Esophagus (tissue), 2 donors: ENCODE results near the gene PTPN6. TPM values are rescaled to one million over a fixed set of nuclear protein-coding genes. Genes with fewer than 3 reads are reported as not detected.
A peak's percentile ranks its signal among the peaks of the same experiment; 100 is the strongest.

ENCODE experiments used
- H3K27ac ChIP-seq, 2 donors: one replicate each; pipeline ENCODE4 v1.5.1; 2013; ENCODE audit warnings: low read depth in 2 of 2, mild to moderate bottlenecking in 2 of 2, inconsistent platforms in 1 of 2, low read length in 1 of 2, moderate library complexity in 1 of 2
- H3K27me3 ChIP-seq, 2 donors: one replicate each; pipeline ENCODE4 v1.6.1; 2013; ENCODE audit warnings: low read length in 2 of 2, control low read depth in 1 of 2, mild to moderate bottlenecking in 1 of 2; ENCODE audit not compliant: insufficient read depth in 2 of 2, control insufficient read depth in 1 of 2
- H3K36me3 ChIP-seq, 2 donors: one replicate each; pipeline ENCODE4 v1.6.1; 2013; ENCODE audit warnings: low read length in 1 of 2; ENCODE audit not compliant: control insufficient read depth in 2 of 2, insufficient read depth in 2 of 2
- H3K4me1 ChIP-seq, 2 donors: one replicate each; pipeline ENCODE4 v1.6.1; 2013; ENCODE audit warnings: low read length in 1 of 2; ENCODE audit not compliant: control insufficient read depth in 2 of 2, insufficient read depth in 2 of 2
- H3K4me3 ChIP-seq, 2 donors: one replicate each; pipeline ENCODE4 v1.5.1; 2013; ENCODE audit warnings: low read length in 2 of 2, mild to moderate bottlenecking in 2 of 2, low read depth in 1 of 2, moderate library complexity in 1 of 2
- H3K9me3 ChIP-seq, 2 donors: one replicate each; pipeline ENCODE4 v1.6.1; 2013; ENCODE audit warnings: mild to moderate bottlenecking in 2 of 2, low read depth in 1 of 2, low read length in 1 of 2, moderate library complexity in 1 of 2; ENCODE audit not compliant: control insufficient read depth in 2 of 2, insufficient read depth in 1 of 2
- WGBS, 2 donors: extraction: QIAGEN DNeasy Blood & Tissue Kit; methylation state at CpG; one replicate each; pipeline ENCODE4 v1.1.7; 2013; 5-methylcytosine and 5-hydroxymethylcytosine counted together
- polyA plus RNA-seq, 2 donors: library from polyadenylated mRNA; stranded (reverse); fragments of 200-250 nt; gene quantifications; one replicate each; pipeline ENCODE4 v1.2.3, GENCODE V29; 2013
- donor health status: healthy with polysubstance abuse.
- donor health status: Bipolar disorder and iron deficiency.

PTPN6 gene
- polyA plus RNA-seq, 2 donors, result 19.1 to 38.3 TPM

- peaks cover 0 to 10% of the 10 kb centered on the region in 2 donors for H3K4me1 ChIP-seq
- H3K36me3 ChIP-seq, result peaks cover 0 to 14% of the 10 kb centered on the region in 2 donors
- WGBS, 2 donors, result 75 to 79% methylated on average over 12 of the region's 12 CpGs
- H3K9me3 ChIP-seq, result no peaks in the 10 kb centered on the region
- no peak overlapping the region for H3K27ac ChIP-seq
- no peak overlapping the region for H3K4me3 ChIP-seq
- no peaks in the 10 kb centered on the region for H3K27me3 ChIP-seq
Observed at GRCh38 chr12:6941267-6941666, 9.9 kb upstream of the PTPN6 start.

DNA sequence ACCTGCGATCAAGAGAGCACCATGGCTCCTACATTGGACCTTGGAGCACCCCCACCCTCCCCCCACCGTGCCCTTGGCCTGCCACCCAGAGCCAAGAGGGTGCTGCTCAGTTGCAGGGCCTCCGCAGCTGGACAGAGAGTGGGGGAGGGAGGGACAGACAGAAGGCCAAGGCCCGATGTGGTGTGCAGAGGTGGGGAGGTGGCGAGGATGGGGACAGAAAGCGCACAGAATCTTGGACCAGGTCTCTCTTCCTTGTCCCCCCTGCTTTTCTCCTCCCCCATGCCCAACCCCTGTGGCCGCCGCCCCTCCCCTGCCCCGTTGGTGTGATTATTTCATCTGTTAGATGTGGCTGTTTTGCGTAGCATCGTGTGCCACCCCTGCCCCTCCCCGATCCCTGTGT lies 9.4 kb upstream of the PTPN6 start:
- Histone ChIP-seq H3K27me3 (no peaks in the 10 kb centered on the region), H3K27ac (no peak overlapping the region), H3K4me1 (peaks cover 0 to 11% of the 10 kb centered on the region in 2 donors), H3K36me3 (peaks cover 0 to 10% of the 10 kb centered on the region in 2 donors), H3K4me3 (no peak overlapping the region), H3K9me3 (no peaks in the 10 kb centered on the region)
- WGBS, 2 donors, result 66 to 74% methylated on average over 12 of the region's 12 CpGs

DNA sequence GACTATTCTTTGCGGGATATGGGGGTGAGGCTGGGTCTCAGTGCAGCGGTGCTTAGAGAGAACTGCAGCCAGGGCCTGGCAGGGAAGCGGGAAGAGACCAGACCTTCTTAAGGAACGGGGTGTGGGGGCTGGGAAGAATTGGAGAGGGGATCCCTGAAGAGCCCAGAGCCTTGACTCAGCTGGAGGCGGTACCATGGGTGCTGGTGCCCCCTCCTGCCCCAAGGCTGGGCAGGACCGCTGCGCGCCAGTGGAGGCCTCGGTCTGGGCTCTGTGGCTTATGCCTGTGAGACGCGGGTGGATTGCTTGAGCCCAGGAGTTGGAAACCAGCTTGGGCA lies 8.9 kb upstream of the PTPN6 start:
- H3K27me3 ChIP-seq, result no peaks in the 10 kb centered on the region
- WGBS, 2 donors, result 77 to 79% methylated on average over 11 of the region's 11 CpGs
- peaks cover 0 to 10% of the 10 kb centered on the region in 2 donors for H3K36me3 ChIP-seq
- H3K4me1 ChIP-seq, result peaks cover 0 to 9% of the 10 kb centered on the region in 2 donors
- peak overlapping the region in 1 of 2 donors; percentile 90 for H3K27ac ChIP-seq
- no peaks in the 10 kb centered on the region for H3K9me3 ChIP-seq
- no peak overlapping the region for H3K4me3 ChIP-seq

DNA sequence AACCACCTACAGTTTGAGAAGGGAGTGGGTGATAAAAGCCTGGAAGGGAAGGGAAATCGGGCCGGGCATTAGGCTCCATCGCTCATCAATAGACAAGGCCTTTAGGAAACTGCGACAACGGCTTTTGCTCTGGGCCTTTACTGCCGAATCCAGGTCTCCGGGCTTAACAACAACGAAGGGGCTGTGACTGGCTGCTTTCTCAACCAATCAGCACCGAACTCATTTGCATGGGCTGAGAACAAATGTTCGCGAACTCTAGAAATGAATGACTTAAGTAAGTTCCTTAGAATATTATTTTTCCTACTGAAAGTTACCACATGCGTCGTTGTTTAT lies 7.8 kb upstream of the PTPN6 start:
- Histone ChIP-seq H3K4me3 (peak overlapping the region in 1 of 2 donors; percentile 7), H3K27ac (peak overlapping the region; percentile 90 to 95), H3K4me1 (peaks cover 0 to 8% of the 10 kb centered on the region in 2 donors), H3K27me3 (no peaks in the 10 kb centered on the region), H3K9me3 (no peaks in the 10 kb centered on the region), H3K36me3 (peaks cover 0 to 10% of the 10 kb centered on the region in 2 donors)
- 0% methylated on average over 13 of the region's 13 CpGs for WGBS, 2 donors

- H3K4me3 ChIP-seq, result peak within 1 kb of the TSS; percentile 65 to 72
- H3K4me1 ChIP-seq, result peaks cover 0 to 7% of the 10 kb centered on the region in 2 donors
- H3K27ac ChIP-seq, result peak within 1 kb of the TSS; percentile 95 to 99
- H3K27me3 ChIP-seq, result no peaks in the 10 kb centered on the region
- H3K36me3 ChIP-seq, result peaks cover 0 to 10% of the 10 kb centered on the region in 2 donors
- WGBS, 2 donors, result 0% methylated on average over 31 of the region's 31 CpGs
- no peaks in the 10 kb centered on the region for H3K9me3 ChIP-seq
Observed at GRCh38 chr12:6943722-6944380, 7.3 kb upstream of the PTPN6 start, which contains the start of the genes C12orf57 and RNU7-1. Gene C12orf57 (plus strand): TSS chr12:6944022. CDS start chr12:6944122, 100 bp downstream. Gene RNU7-1 (plus strand): TSS chr12:6943816.

GRCh38 chr12:6944381-6945186 lies 6.6 kb upstream of the PTPN6 start:
- Histone ChIP-seq H3K9me3 (no peaks in the 10 kb centered on the region), H3K4me1 (peaks cover 0 to 7% of the 10 kb centered on the region in 2 donors), H3K27ac (peak overlapping the region; percentile 95 to 99), H3K4me3 (peak overlapping the region; percentile 65 to 72), H3K36me3 (peaks cover 0 to 10% of the 10 kb centered on the region in 2 donors), H3K27me3 (no peaks in the 10 kb centered on the region)
- WGBS, 2 donors, result 1 to 2% methylated on average over 48 of the region's 48 CpGs

DNA sequence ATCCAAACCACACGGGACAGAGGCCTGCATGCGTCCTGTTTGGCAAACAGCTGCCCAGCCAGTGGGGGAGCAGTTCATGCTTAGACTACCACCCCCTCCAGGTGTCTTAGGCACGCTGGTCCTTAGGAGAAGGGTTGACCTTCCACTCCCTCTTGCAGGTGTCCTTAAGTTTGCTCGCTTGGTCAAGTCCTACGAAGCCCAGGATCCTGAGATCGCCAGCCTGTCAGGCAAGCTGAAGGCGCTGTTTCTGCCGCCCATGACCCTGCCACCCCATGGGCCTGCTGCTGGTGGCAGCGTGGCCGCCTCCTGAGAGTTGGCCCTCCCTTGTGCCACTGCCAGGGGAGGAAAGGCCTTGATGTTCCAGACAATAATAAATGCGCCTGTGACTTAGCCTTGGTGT lies 5.5 kb upstream of the PTPN6 start:
- peak overlapping the region; percentile 81 to 95 for H3K27ac ChIP-seq
- peaks cover 0 to 10% of the 10 kb centered on the region in 2 donors for H3K4me1 ChIP-seq
- peak overlapping the region in 1 of 2 donors; percentile 1 for H3K4me3 ChIP-seq

GRCh38 chr12:6946033-6946919 lies 4.9 kb upstream of the PTPN6 start:
- WGBS, 2 donors, result 12 to 19% methylated on average over 31 to 32 of the region's 32 CpGs
- Histone ChIP-seq H3K4me1 (peaks cover 0 to 12% of the 10 kb centered on the region in 2 donors), H3K9me3 (no peaks in the 10 kb centered on the region), H3K27me3 (no peaks in the 10 kb centered on the region), H3K4me3 (peak overlapping the region; percentile 54 to 55), H3K27ac (peak overlapping the region; percentile 81 to 95), H3K36me3 (peaks cover 0 to 6% of the 10 kb centered on the region in 2 donors)

More for the DNA sequence above, 5.5 kb upstream of the PTPN6 start:
- WGBS, 2 donors, result 60 to 63% methylated on average over 10 to 11 of the region's 11 CpGs
- Histone ChIP-seq H3K9me3 (no peaks in the 10 kb centered on the region), H3K36me3 (peaks cover 0 to 9% of the 10 kb centered on the region in 2 donors), H3K27me3 (no peaks in the 10 kb centered on the region)

DNA sequence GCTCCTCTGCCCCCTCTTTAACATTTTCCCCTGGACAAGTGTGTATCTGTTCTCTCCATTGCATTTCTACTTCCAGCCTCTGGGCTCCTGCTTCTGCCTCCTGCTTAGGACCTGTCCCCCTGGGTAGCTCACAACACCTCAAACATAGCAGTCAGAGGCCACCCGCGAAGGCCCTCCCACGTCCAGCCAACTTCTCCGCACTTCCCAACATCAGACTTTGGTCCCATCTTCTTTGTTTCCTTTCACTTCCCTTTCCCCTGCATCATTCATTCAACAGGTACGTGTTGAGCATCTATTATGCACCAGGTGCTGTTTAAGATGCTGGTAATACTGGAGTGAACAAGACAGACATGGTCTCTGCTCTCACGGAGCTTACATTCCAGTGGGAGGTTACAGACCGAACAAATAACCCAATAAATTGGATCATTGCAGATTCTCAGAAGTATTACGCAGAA lies 4.2 kb upstream of the PTPN6 start:
- Histone ChIP-seq H3K9me3 (no peaks in the 10 kb centered on the region), H3K4me3 (peak overlapping the region; percentile 54 to 55), H3K4me1 (peaks cover 0 to 12% of the 10 kb centered on the region in 2 donors), H3K27me3 (no peaks in the 10 kb centered on the region), H3K36me3 (no peaks in the 10 kb centered on the region), H3K27ac (peak overlapping the region; percentile 81 to 95)
- 47 to 49% methylated on average over 8 of the region's 8 CpGs for WGBS, 2 donors
